Activated naive CD4-positive, alpha-beta T cell treated with anti-CD3 and anti-CD28 coated beads, Interleukin-2, amount 10 ng/mL, durations not matched to agents 7 days and 5 days (primary cell): ENCODE data around the gene SLC49A4.

Experiments
- CTCF ChIA-PET: fragments of 350-600 bp; sonication (Branson Sonifier 250); formaldehyde crosslinking; loops from one replicate; lab custom pipeline; 2021; ENCODE audit warnings: antibody characterized with exemption; lab: Charles Lee
- DNase-seq: peaks from one replicate; pipeline ENCODE4 v3.0.0-alpha.2; 2020
- H3K27ac Mint-ChIP-seq: one replicate; pipeline ENCODE4 v1.8.0; 2021; ENCODE audit warnings: mild to moderate bottlenecking, moderate library complexity, mixed read lengths
- H3K27me3 Mint-ChIP-seq: one replicate; pipeline ENCODE4 v1.8.0; 2021; ENCODE audit warnings: mild to moderate bottlenecking, mixed read lengths
- H3K36me3 Mint-ChIP-seq: one replicate; pipeline ENCODE4 v1.8.0; 2021; ENCODE audit warnings: mixed read lengths
- H3K4me1 Mint-ChIP-seq: one replicate; pipeline ENCODE4 v1.8.0; 2021; ENCODE audit warnings: mixed read lengths
- H3K4me3 Mint-ChIP-seq: one replicate; pipeline ENCODE4 v1.8.0; 2021; ENCODE audit warnings: mild to moderate bottlenecking, moderate library complexity, mixed read lengths
- H3K9me3 Mint-ChIP-seq: one replicate; pipeline ENCODE4 v1.8.0; 2021; ENCODE audit warnings: mixed read lengths

SLC49A4 gene

GRCh38 chr3:122928396-122929187, 133.7 kb downstream of the SLC49A4 start:
- Mint-ChIP-seq H3K36me3 (no peaks in the 10 kb centered on the region), H3K9me3 (no peaks in the 10 kb centered on the region), H3K4me3 (no peak overlapping the region), H3K27me3 (peaks cover 49% of the 10 kb centered on the region), H3K4me1 (no peaks in the 10 kb centered on the region), H3K27ac (no peak overlapping the region)
- DNase-seq: no peak
- CTCF ChIA-PET: interaction anchor here (1.2 kb wide), 1 partner anchor 99 kb away, joined by 3 read pairs; the partner anchor contains the start of gene SEMA5B

GRCh38 chr3:122929188-122930062, 134.6 kb downstream of the SLC49A4 start:
- Mint-ChIP-seq H3K9me3 (no peaks in the 10 kb centered on the region), H3K4me3 (no peak overlapping the region), H3K27ac (no peak overlapping the region), H3K36me3 (no peaks in the 10 kb centered on the region), H3K27me3 (peaks cover 50% of the 10 kb centered on the region), H3K4me1 (no peaks in the 10 kb centered on the region)
- no peak for DNase-seq
- CTCF ChIA-PET: interaction anchor here (1.2 kb wide), 1 partner anchor 98 kb away, joined by 3 read pairs; the partner anchor contains the start of gene SEMA5B

- no peak overlapping the region for H3K27ac Mint-ChIP-seq
- CTCF ChIA-PET: no interaction called here
- H3K4me1 Mint-ChIP-seq: no peaks in the 10 kb centered on the region
- DNase-seq: no peak
- no peaks in the 10 kb centered on the region for H3K36me3 Mint-ChIP-seq
- H3K9me3 Mint-ChIP-seq: no peaks in the 10 kb centered on the region
- H3K27me3 Mint-ChIP-seq: peaks cover 53% of the 10 kb centered on the region
- H3K4me3 Mint-ChIP-seq: no peak overlapping the region
These were observed 135.5 kb downstream of the SLC49A4 start for GRCh38 chr3:122930063-122930997.
